Esophagus squamous epithelium (tissue), 4 donors: ENCODE results near the gene GPC5.

Experiments
- POLR2A ChIP-seq, 4 donors: fragments of 450-650 bp; IDR thresholded peaks; one replicate each; pipeline ENCODE4 v1.6.1; 2017; ENCODE audit warnings: antibody characterized with exemption in 4 of 4, mild to moderate bottlenecking in 4 of 4, moderate library complexity in 3 of 4
- TF ChIP-seq, protein P1 (sequence below), 6 experiments: fragments of 450-650 bp in 4 of 6; fragments of 200-600 bp in 2 of 6; sonication (generic) in 2 of 6; IDR thresholded peaks; one replicate each; pipeline ENCODE4 v1.5.1; 2016 to 2019; ENCODE audit warnings: antibody characterized with exemption in 6 of 6, mild to moderate bottlenecking in 4 of 6, moderate library complexity in 4 of 6

DNA sequence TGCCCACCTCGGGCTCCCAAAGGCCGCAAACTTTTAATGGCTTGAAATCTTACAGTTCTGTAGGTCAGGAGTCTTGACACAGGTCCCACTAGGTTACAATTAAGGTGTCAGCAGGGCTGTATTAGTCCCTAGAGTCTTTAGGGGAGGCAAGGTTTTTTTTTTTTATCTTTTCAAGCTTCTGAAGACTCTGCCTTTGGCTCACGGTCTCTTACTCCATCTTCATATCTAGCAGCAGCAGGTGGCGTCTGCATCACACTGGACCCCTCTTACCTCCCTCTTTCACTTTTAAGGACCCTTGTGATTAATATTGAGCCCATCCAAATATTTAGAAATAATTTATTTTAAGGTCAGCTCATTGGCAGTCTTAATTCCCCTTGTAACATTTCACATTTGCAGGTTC, 39.3 kb upstream of the GPC5 start:
- TF ChIP-seq, protein P1, sequence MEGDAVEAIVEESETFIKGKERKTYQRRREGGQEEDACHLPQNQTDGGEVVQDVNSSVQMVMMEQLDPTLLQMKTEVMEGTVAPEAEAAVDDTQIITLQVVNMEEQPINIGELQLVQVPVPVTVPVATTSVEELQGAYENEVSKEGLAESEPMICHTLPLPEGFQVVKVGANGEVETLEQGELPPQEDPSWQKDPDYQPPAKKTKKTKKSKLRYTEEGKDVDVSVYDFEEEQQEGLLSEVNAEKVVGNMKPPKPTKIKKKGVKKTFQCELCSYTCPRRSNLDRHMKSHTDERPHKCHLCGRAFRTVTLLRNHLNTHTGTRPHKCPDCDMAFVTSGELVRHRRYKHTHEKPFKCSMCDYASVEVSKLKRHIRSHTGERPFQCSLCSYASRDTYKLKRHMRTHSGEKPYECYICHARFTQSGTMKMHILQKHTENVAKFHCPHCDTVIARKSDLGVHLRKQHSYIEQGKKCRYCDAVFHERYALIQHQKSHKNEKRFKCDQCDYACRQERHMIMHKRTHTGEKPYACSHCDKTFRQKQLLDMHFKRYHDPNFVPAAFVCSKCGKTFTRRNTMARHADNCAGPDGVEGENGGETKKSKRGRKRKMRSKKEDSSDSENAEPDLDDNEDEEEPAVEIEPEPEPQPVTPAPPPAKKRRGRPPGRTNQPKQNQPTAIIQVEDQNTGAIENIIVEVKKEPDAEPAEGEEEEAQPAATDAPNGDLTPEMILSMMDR (IDR thresholded peaks at IDR 0.05), result no peak
- no peak for TF ChIP-seq POLR2A (IDR thresholded peaks at IDR 0.05)
